ENCODE data around the gene CCDC170.

The CCDC170 gene

GRCh38 chr6:151502499-151502898, 8.7 kb downstream of the CCDC170 start:
- no peak for TF ChIP-seq CTCF (IDR thresholded peaks at IDR 0.05; ENCODE audit: low read length)
- TF ChIP-seq EZH2 (optimal IDR thresholded peaks at IDR 0.05; ENCODE audit: low read depth, low read length): no peak
- TF ChIP-seq EZH2phosphoT487 (IDR thresholded peaks at IDR 0.05; ENCODE audit: low read length): no peak
- Histone ChIP-seq H3K9ac (ENCODE audit: low read length) (no peak overlapping the region), H3K9me3 (replicated peaks; ENCODE audit: insufficient read depth, low read length) (no peaks in the 10 kb centered on the region), H3K4me2 (ENCODE audit: low read depth, low read length) (no peak overlapping the region), H3K36me3 (replicated peaks; ENCODE audit: insufficient read depth, low read length) (no peaks in the 10 kb centered on the region), H3K4me1 (ENCODE audit: low read length) (0 out of 2 replicates have a peak, but pooled peaks cover 4% of the 10 kb centered on the region), H2AFZ (ENCODE audit: low read length) (no peak overlapping the region), H3K27me3 (replicated peaks; ENCODE audit: insufficient read depth, low read length) (no peaks in the 10 kb centered on the region), H4K20me1 (ENCODE audit: insufficient read depth, low read length) (no peaks in the 10 kb centered on the region), H3F3A (ENCODE audit: insufficient read depth, low read length) (no peaks in the 10 kb centered on the region), H3K4me3 (ENCODE audit: low read length) (no peak overlapping the region), H3K9me2 (replicated peaks; ENCODE audit: insufficient read depth, low read length) (no peaks in the 10 kb centered on the region), H3K79me2 (ENCODE audit: low read length) (no peaks in the 10 kb centered on the region), H3K27ac (ENCODE audit: low read length) (no peak overlapping the region)
- no peak for DNase-seq

- Histone ChIP-seq H3K4me2 (ENCODE audit: low read depth, low read length) (no peak overlapping the region), H3K4me1 (ENCODE audit: low read length) (no peaks in the 10 kb centered on the region), H3K27me3 (replicated peaks; ENCODE audit: insufficient read depth, low read length) (no peaks in the 10 kb centered on the region), H3K9ac (ENCODE audit: low read length) (no peak overlapping the region), H3K4me3 (ENCODE audit: low read length) (no peak overlapping the region), H4K20me1 (ENCODE audit: insufficient read depth, low read length) (no peaks in the 10 kb centered on the region), H3K9me2 (replicated peaks; ENCODE audit: insufficient read depth, low read length) (no peaks in the 10 kb centered on the region), H3K79me2 (ENCODE audit: low read length) (no peaks in the 10 kb centered on the region), H2AFZ (ENCODE audit: low read length) (no peak overlapping the region), H3F3A (ENCODE audit: insufficient read depth, low read length) (no peaks in the 10 kb centered on the region), H3K9me3 (replicated peaks; ENCODE audit: insufficient read depth, low read length) (no peaks in the 10 kb centered on the region), H3K27ac (ENCODE audit: low read length) (no peak overlapping the region), H3K36me3 (replicated peaks; ENCODE audit: insufficient read depth, low read length) (no peaks in the 10 kb centered on the region)
- DNase-seq: no peak
- TF ChIP-seq CTCF (IDR thresholded peaks at IDR 0.05; ENCODE audit: low read length) (no peak), EZH2 (optimal IDR thresholded peaks at IDR 0.05; ENCODE audit: low read depth, low read length) (no peak), EZH2phosphoT487 (IDR thresholded peaks at IDR 0.05; ENCODE audit: low read length) (no peak)
Observed at GRCh38 chr6:151506761-151507160, 12.9 kb downstream of the CCDC170 start.

DNA sequence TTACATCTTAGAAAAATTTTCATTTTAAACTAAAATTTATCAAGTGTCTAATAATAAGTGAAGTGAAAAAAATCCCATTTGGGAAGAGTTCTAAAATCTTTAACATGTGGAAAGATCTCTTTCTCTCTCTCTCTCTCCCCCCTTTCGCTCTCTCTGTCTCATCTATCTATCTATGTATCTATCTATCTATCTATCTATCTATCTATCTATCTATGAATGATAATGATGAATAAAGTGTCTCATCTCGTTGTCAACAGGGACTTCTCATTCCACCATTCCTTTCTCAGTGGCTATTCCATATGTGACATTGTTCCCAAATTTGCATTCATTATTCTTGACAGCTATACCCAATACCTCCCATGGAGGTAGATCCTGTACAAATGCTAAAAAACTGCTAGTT, 15.2 kb downstream of the CCDC170 start:
- Histone ChIP-seq H2AFZ (ENCODE audit: low read length) (no peak overlapping the region), H3K36me3 (replicated peaks; ENCODE audit: insufficient read depth, low read length) (no peaks in the 10 kb centered on the region), H4K20me1 (ENCODE audit: insufficient read depth, low read length) (no peaks in the 10 kb centered on the region), H3K4me1 (ENCODE audit: low read length) (no peaks in the 10 kb centered on the region), H3K9me2 (replicated peaks; ENCODE audit: insufficient read depth, low read length) (no peaks in the 10 kb centered on the region), H3K4me2 (ENCODE audit: low read depth, low read length) (no peak overlapping the region), H3K27me3 (replicated peaks; ENCODE audit: insufficient read depth, low read length) (no peaks in the 10 kb centered on the region), H3K9ac (ENCODE audit: low read length) (no peak overlapping the region), H3K27ac (ENCODE audit: low read length) (no peak overlapping the region), H3K79me2 (ENCODE audit: low read length) (no peaks in the 10 kb centered on the region), H3F3A (ENCODE audit: insufficient read depth, low read length) (no peaks in the 10 kb centered on the region), H3K9me3 (replicated peaks; ENCODE audit: insufficient read depth, low read length) (no peaks in the 10 kb centered on the region), H3K4me3 (ENCODE audit: low read length) (no peak overlapping the region)
- DNase-seq: no peak
- no peak for TF ChIP-seq CTCF (IDR thresholded peaks at IDR 0.05; ENCODE audit: low read length)
- no peak for TF ChIP-seq EZH2phosphoT487 (IDR thresholded peaks at IDR 0.05; ENCODE audit: low read length)
- no peak for TF ChIP-seq EZH2 (optimal IDR thresholded peaks at IDR 0.05; ENCODE audit: low read depth, low read length)

Data from MM.1S (cell line).